PFSK-1 (cell line): ENCODE results near the gene MTFR1L.

Experiments used
- POLR2AphosphoS5 ChIP-seq: IDR thresholded peaks from 2 replicates; pipeline ENCODE4 v1.6.1; 2012; ENCODE audit warnings: low read depth, mild to moderate bottlenecking, control low read depth, low read length, moderate library complexity
- SIN3A ChIP-seq: IDR thresholded peaks from 2 replicates; pipeline ENCODE4 v1.6.1; 2012; ENCODE audit warnings: mild to moderate bottlenecking, low read length, moderate library complexity, borderline replicate concordance; ENCODE audit not compliant: insufficient read depth
- TAF1 ChIP-seq: IDR thresholded peaks from 2 replicates; pipeline ENCODE4 v1.6.1; 2012; ENCODE audit warnings: low read length, control low read depth, borderline replicate concordance; ENCODE audit not compliant: insufficient read depth
- TF ChIP-seq, protein P1 (sequence below), 2 experiments: IDR thresholded peaks; 2 replicates each; pipeline versions ENCODE4 v1.6.1 to v1.8.0; 2011 to 2012; ENCODE audit warnings: low read depth in 2 of 2, low read length in 2 of 2, control low read depth in 1 of 2, inconsistent platforms in 1 of 2, mild to moderate bottlenecking in 1 of 2, moderate library complexity in 1 of 2; ENCODE audit not compliant: insufficient read depth in 1 of 2

GRCh38 chr1:25807480-25808390, 12.0 kb upstream of the MTFR1L start:
- TF ChIP-seq POLR2AphosphoS5 (no peak), TAF1 (no peak), SIN3A (no peak)
- TF ChIP-seq, protein P1, sequence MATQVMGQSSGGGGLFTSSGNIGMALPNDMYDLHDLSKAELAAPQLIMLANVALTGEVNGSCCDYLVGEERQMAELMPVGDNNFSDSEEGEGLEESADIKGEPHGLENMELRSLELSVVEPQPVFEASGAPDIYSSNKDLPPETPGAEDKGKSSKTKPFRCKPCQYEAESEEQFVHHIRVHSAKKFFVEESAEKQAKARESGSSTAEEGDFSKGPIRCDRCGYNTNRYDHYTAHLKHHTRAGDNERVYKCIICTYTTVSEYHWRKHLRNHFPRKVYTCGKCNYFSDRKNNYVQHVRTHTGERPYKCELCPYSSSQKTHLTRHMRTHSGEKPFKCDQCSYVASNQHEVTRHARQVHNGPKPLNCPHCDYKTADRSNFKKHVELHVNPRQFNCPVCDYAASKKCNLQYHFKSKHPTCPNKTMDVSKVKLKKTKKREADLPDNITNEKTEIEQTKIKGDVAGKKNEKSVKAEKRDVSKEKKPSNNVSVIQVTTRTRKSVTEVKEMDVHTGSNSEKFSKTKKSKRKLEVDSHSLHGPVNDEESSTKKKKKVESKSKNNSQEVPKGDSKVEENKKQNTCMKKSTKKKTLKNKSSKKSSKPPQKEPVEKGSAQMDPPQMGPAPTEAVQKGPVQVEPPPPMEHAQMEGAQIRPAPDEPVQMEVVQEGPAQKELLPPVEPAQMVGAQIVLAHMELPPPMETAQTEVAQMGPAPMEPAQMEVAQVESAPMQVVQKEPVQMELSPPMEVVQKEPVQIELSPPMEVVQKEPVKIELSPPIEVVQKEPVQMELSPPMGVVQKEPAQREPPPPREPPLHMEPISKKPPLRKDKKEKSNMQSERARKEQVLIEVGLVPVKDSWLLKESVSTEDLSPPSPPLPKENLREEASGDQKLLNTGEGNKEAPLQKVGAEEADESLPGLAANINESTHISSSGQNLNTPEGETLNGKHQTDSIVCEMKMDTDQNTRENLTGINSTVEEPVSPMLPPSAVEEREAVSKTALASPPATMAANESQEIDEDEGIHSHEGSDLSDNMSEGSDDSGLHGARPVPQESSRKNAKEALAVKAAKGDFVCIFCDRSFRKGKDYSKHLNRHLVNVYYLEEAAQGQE (IDR thresholded peaks at IDR 0.05; ENCODE audit: insufficient read depth in 1 of 2, low read depth in 2 of 2, low read length in 2 of 2), result no peak
